ENCODE results near the gene FGD2.
"Not testable (repeated sequence)": the region's sequence is repeated elsewhere in the genome, so short reads cannot be mapped to it uniquely, and the experiment has no call there.

Gene FGD2

DNA sequence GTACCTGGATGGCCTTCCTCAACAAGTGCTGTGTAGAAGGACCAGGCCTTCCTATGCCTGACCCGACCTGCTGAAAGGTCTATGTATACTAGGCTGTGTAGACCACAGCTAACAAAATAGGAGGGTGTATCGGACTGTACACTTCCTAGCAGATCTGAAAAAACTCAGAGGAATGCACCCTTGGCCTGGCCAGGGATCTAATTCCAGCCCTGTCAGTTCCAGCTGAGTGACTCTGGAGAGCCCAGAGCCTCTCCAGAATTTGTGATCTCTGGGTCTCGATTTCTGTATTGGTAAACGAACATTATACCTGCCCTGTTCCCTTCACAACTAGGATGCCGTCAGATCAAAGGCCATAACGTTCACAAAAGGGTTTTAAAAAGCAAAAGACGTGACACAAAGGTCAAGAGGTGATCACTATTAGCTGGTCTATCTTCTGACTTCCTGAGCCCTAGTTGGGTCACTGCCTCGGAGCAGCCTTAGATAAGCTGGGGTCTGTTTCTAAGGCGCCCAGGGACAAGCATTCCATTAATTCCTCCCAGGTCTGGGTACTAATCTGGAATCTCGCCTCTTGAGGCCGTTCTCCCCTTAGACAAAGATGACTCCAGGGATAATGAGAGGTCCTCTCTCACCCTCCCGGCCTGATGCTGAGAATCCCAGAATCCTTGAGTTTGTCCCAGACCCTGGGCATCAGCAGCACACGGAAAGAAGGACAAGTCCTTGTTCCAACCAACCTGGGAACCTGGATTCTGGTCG lies 33.4 kb upstream of the FGD2 start:
- DNase-seq (ENCODE audit: low spot score): no peak

DNA sequence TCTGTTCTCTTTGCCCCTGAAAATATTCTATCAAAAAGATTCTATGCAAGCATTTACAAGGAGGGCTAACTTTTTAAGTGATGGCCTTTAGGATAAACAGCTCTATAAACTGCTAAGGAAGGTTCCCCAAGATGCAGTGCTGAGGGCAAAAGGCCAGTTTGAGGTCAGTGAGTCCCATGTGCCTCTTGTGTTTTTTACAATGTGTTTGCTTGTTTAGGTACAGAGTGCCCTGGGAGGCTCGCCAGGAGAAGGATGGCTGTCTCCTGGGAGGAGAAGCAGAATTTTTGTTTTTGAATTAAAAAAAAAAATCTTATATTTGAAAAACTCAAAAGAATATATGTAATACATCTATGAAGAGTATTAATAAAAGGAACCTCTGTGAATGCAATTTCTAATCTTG lies 32.3 kb upstream of the FGD2 start:
- DNase-seq (ENCODE audit: low spot score): no peak

DNA sequence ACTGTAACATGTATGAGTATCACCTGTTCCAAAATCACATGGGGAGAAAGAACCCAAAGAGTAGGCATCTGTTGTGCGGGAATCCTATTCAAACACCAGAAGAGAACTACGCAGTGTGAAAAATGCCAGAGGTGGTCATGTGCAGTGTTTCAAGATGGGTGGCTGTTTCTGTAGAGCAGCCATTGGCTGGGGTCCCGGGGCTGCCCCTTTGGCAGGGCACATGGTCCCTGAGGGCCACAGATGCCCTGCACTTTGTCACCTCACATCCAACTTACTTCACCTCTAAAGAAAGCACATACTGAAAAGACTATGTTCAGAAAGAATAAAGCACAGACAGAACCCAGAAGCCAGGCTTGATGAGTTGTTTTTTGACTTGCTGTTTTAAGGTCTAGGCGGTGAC lies 31.8 kb upstream of the FGD2 start:
- no peak for DNase-seq (ENCODE audit: low spot score)

DNA sequence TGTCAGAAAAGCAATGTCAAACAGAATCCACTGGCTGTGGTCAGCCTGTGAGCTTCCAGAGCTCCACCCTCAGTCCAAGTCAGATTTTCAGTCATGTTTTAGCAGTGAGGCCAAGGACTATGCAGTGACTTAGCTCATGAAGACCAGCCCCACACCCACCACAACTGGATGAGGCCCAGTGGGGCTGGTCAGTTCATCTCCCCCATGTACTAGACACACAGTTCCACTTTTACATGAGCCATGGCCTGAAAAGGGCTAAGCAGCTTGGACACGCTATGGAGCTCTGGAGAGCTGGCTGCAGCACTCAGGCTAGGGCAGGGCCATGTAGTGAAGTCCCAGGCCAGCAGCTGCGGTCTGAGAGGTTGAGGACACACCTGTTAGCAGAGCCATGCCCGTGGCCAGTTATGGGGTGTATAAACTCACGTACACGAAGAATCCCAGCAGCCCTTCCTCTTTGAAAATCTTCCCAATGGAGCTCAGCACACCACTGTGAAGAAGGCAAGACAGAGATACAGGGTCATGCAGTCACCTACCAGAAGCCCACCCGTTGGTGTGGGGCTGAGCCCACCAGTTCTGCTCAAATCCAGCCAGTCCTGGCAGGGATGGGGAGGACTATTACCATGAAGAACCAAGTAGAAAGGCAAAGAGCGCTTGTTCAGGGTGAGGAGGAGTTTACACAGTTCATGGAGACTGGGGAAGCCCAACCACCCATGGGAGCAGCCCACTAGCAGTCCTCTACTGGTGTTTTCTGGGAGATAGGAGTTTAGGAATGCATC lies 30.0 kb upstream of the FGD2 start:
- no peak for DNase-seq (ENCODE audit: low spot score)

DNA sequence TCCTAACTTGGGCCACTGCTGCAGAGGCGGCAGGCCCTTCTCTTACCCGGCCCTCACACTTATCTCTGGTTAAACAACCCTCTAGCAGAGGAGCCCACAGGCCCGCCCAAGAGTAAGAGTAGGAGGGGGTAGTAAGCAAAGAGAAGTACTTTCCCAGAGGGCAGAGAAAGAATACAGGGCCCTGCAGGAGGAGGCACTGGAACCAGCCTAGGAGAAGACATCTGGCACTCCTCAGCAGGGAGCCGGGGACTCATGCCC lies 29.5 kb upstream of the FGD2 start:
- DNase-seq (ENCODE audit: low spot score): no peak

DNA sequence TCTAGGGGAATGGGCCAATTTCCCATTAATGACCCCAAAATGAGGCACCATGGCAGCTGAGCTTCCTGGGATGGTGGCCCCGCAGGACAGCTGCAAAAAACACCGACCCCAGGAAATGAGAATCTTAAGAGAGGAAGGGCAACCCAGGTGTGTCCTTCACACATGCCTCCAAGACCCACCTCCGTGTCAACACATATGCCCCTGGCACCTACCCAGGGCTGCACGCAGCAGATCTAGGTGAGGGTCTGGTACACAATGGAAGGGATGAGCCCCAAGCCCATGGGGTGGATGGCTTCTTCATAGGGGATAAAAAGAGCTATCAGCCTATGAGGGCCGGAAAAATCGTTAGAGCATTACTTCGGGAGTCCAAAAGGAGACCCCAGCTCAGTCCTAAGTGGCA lies 28.9 kb upstream of the FGD2 start:
- DNase-seq (ENCODE audit: low spot score): no peak

DNA sequence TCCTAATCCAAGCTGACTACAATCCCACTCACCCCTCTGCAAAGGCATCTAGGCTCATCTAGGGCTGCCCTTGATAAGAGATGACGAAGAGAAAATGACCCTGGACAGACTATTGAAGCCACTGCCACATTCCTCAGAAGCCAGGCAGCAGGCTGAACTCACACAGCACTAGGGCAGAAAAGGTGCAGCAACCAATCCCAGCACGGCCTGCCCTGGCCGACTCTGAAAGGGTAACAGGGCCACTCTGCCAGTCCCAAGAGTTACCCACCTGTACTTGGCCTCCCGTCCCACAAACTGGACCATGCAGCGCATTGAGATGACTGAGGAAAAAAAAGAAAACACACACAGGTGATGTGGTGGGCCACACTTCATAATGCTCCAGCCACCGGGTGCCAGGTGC lies 28.5 kb upstream of the FGD2 start:
- DNase-seq (ENCODE audit: low spot score): no peak

DNA sequence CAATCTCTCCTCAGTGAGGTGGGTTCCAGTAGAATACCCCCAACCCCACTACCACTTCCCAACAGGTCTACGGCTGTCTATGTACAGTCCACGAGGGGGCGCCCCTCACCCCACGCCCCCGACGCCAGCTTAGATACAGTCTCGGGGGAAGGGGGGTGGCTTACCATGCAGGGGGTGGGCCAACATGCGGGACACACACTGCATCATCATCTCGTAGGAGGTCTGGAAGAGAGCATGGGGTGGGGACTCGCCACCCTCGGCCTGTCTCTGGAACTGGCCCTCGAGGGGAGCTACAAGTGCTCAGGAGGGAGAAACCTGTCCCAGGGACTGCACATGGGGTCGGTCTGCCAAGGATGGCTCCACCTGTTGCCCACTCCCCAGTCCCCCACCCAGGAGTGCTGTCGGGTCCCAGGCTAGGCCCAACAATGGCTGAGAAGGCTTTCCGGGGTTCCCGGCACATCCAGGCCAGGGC lies 27.9 kb upstream of the FGD2 start:
- DNase-seq (ENCODE audit: low spot score): no peak

DNA sequence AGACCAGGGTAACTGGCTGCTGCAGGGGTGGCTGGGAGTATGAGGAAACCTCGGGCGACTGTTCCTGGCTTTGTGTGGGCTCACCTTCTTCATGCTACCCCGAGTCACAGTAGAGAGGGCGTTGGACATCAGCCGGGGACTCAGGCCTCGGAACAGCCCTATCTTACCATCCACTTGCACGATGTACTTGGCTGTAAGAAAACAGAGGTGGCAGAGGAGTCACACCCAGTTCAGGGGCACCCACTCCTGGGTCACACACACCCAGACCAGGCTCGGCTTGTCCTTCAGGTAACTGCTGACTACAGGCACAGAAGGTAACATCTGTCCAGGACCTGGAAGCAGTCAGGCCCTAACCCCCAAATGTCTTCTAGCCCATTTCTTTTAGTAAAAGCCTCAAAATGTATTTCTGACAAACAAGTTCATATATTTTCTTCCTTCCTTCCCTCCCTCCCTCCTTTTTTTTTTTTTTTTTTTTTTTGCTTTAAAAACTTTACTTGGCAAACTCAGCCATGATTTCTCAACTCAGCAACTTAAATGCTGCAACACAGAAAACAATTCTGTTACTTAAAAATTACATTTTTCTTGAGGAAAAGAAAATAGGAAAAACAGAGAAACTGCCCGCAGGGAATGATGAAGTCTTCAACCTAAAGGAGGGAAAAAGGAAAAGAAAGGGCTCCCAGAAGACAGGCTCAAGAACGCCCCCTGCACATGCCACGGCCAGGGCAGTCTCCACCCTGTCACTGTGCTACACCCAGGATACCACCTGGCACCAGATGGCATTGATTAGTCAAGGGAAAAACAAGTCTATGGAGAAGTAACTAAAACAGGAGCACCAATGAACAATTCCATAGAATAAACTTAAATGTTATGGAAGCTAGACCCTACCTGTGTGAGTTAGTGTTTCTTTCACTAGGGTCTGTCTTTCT lies 26.8 kb upstream of the FGD2 start:
- DNase-seq (ENCODE audit: low spot score): no peak

DNA sequence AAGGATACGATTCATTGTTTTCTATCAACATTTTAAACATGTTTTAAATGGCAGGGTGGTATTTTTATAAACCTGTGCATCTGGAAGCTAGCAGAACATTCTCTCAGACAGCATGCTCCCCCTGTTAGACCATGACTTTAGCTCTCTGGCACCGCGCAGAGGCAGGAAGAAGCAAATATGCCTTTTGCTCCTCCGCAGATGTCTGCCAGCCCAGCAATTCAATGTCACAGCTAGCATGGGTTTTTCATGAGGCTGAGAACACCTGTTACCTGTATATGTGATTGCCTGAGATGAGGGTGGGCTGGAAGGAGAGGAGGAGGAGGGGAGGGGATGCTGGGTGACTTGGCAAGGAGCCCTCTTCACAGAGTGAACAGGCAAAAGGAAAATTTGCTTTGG lies 26.1 kb upstream of the FGD2 start:
- DNase-seq (ENCODE audit: low spot score): peak; percentile 89

DNA sequence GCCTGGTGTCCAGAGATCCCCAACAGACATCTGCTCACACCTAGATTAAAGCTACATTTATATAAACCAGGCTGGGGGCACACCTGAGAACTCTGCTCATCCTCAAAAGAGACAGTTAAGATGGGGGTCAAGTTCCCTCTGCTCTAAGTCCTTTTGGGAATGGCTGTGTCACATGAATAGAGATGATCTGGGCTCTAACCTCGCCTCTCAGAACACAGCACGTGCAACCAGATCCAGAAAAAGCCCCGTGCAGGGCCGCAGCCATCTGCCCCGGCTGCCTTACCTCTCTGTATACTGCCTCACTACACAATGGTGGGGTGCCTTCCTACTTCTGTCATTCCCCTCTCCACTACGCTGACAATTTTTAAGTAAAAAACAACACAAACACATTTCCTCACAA lies 25.3 kb upstream of the FGD2 start:
- DNase-seq (ENCODE audit: low spot score): no peak

DNA sequence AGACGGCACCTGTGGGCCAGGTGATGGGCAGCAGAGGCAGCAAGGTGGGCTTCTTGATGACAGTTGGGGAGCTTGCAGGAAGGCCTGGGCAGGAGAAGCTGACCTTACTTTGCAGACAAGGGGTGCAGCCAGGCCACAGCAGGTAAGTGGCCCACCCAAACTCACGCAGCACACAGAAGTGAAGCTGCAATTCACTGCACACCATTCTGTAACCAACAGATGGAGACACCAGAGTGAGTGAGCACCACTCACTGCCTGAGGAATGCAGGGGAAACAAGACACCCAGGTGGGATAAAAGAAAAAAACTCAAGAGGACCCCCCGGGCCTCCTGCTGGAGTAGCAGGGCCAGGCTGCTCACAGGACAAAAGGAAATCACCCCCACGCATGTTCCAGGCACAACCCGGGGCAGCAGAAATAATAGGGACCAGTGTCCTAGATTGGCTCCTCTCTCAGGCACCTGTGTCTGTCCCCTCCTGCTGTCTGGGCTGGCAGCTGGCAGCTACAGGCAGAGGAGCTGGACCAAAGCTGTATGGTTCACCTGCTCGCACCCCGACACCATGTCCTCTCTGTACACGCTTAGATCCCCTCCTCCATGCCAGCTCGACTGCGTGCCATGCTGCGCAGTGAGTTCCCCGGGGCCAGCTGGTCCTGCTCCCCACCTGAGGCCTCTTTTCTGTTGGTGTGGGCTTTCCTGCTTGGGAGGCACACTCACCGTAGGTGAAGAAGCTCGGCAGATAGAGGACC lies 24.4 kb upstream of the FGD2 start:
- DNase-seq (ENCODE audit: low spot score): no peak

DNA sequence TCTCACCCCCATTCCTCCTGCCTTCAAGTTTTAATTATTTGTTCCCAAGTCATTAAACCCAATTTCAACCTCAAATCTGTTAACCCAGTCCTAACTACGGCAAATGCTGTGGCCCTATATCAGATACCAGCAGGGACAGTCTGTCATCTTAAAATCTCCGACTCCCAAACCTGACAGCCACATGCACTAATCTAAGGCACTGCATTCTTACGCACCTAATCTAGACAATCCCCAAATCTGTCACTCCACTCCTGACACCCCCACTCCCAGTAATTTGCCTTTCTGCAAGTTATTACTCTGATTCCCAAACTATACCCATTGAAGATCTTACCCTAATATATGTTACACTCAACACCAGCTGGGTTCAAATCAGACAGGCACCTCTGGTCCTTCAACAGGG lies 21.9 kb upstream of the FGD2 start:
- DNase-seq (ENCODE audit: low spot score): no peak

DNA sequence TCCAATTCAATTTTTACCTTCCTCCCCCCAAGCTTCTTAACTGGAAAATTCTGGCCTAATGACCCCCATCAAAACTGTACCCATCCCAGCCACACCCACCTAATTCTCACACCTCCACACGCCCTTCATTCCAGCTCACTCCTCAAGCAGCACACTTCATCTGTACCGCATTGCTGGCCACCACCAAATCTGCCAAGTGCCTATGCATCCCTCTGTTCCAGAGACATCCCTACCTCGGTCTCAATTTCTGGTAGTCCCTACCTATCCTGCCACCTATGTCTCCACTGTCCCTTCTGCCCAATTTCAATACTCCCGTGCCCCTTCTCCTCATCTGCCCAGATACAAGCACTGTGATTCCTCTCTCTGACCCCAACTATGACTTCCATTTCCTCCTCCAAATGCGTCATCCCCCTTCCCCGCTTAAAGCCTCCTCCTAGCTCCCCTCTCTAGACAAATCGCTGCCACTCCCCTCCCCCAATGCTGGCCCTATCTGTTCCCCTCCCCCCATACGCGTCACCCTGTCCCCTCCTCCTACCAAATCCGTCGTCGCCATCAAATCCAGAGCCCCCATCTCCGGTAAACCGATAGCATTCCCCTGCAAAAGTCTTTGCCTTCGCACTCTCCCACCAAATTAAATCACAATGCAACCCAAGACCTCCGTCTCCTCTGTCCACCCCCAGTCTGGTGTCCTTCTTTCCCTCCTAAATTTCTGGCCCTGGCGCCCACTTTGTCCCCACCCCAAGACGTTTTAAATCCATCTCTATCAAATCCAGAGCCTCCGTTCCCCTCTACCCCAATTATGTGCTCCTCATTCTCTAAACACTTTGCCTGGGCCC lies 20.7 kb upstream of the FGD2 start:
- no peak for DNase-seq (ENCODE audit: low spot score)

DNA sequence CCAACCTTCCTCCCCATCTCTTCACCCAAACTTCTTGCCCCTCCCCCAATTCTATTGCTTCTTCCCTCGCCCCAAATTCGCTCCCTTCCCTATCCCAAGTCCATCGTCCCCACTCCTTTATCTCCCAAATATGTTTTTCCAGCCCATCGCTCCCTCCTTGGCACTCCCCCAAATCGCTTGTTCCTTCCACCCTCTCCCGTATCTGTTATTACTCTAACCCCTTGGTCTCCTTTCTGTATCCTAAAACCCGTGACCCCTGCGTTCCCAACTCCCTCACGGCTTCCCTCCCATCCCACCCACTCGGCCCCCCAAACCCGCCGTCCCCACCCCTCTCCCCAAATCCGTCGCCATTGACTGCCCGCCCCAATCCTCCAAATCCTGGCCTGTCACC lies 20.0 kb upstream of the FGD2 start:
- DNase-seq (ENCODE audit: low spot score): no peak

DNA sequence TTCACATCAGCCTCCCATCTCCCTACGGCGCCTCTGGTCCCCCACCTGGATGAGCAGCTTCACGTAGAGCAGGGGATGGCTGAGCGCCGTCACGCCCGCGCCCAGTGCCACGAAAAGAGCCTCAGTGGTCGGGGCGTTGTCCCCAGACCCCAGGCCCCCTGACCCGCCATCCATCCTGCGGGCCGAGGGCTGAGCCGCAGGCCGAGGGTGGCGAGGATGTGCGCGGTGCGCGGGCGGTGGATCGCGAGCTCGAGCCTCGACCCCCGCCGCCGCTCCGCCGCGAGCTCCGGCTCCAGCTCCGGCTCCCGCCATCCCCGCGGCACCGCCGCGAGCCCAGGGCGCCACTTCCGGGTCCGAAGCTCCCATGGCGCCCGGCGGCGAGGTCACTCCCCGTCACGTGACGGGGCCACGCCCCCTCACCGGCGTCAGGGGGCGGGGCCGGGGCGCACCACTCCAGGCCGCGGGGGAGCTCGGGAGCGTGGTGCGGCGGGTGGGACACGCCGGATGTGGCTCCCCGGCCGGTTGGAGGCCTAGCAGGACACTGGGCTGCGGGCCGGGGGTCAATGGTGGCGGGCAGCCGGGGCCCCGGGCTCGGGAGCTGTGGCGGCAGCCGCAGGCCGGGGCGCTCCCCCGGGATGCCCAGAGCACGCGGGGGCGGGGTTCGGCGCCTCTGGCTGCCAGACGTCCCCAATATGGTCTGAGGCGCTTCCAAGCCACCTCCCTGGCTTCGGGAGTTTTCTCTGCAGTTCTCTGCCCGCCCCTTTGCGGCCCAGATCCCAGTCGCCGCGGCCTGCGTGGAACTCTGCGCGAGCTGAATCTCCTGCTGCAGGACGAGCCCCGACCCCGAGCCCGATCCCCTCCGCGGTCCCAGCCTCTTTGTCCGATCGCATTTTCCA lies 19.4 kb upstream of the FGD2 start, which contains the start of gene MTCH1:
Gene MTCH1, minus strand, starts transcription at position 389 of the 896 bp plus-strand sequence. Its CDS starts 23 bp downstream, at position 366.
- peak; percentile 93 for DNase-seq (ENCODE audit: low spot score)

DNA sequence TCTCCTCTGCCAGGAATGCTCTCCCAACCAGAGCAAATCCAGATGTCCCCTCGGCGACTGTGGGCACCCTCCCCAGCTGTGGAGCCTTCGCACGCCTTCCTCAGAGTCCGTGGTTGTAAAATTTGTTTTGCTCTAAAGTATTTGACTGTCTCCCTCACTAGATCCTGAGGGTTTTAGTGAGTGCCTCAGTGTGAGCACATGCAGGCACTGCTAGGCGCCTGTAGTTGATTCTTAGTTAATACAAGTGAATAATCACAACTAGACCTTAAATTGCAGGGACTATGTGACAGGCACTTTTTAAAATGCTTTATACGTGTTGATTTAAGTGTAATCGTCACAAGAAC lies 18.8 kb upstream of the FGD2 start:
- DNase-seq (ENCODE audit: low spot score): no peak

DNA sequence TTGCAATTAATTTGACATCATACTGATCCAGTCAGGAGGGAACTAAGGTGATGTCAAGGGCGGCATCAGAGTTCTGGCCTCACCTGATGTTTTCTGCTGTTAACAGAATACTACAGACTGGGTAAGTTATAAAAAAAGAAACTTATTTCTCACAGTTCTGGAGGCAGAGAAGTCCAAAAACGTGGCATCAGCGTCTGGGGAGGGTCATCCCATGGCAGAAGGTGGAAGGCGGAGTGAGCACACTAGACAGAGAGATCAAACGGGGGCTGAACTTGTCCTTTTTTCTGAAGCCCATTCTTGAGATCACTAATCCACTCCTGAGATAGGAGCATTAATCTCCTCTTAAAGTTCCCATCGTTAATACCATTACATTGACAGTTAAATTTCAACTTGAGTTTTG lies 16.2 kb upstream of the FGD2 start:
- no peak for DNase-seq (ENCODE audit: low spot score)

DNA sequence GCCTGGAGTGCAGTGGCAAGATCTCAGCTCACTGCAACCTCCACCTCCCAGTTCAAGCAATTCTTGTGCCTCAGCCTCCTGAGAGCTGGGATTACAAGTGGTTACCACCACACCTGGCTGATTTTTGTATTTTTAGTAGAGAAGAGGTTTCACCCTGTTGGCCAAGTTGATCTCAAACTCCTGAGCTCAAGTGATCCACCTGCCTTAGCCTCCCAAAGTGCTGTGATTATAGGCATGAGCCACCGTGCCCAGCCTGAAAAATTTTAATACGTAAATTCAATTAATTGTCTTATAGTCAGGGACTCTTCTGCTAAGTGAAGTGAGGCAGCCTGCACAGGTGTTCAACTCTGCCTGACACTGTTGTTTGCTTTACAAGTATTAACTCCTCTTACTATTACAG lies 15.1 kb upstream of the FGD2 start:
- not testable (repeated sequence) for DNase-seq (ENCODE audit: low spot score)
